AG09309 (cell line): ENCODE measurements around the gene ESR1.
A peak's percentile ranks its signal among the peaks of the same experiment; 100 is the strongest.

Experiments used
- DNase-seq: peaks from one replicate; pipeline ENCODE4 v3.0.0-alpha.2; 2010; ENCODE audit warnings: low read depth
- H3K4me3 ChIP-seq: 2 replicates; pipeline ENCODE4 v1.5.1; 2011; ENCODE audit warnings: mild to moderate bottlenecking, low read depth, low read length, moderate library complexity; ENCODE audit not compliant: control insufficient read depth
- TF ChIP-seq, protein P1 (sequence below): IDR thresholded peaks from 2 replicates; pipeline ENCODE4 v1.5.1; 2011; ENCODE audit warnings: mild to moderate bottlenecking, low read depth, low read length, inconsistent platforms; ENCODE audit not compliant: insufficient read depth, control insufficient read depth; ENCODE audit errors: missing control alignments

Gene ESR1

DNA sequence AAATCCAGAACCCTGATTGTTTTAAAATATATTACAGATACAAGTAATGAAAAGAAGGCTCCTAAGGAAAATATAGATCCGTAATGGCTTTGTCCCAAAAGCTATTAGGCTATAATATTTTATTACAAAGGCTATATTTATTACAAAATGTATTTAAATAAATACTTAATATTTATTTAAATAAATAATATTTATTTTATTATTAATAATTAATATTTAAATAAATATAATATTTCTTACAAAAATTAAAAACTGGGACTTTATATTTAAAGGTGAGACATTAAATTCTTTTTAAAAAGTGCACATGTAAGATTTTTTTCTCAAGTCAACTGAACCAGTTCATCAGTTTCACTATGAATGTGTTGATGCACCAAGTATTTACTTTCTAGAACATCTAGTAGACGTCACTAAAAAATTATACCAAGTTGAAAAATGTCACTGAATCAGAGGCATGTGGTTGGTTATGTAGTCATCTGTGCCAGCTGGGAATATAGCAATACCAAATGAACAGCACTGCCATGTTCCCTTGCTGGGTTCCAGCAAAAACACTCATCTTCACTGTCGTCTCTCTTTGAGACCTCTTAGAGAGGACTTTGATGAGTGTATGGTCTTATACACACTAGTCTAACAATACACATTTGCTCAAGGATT lies 278.9 kb downstream of the ESR1 start:
- no peak for DNase-seq
- TF ChIP-seq, protein P1, sequence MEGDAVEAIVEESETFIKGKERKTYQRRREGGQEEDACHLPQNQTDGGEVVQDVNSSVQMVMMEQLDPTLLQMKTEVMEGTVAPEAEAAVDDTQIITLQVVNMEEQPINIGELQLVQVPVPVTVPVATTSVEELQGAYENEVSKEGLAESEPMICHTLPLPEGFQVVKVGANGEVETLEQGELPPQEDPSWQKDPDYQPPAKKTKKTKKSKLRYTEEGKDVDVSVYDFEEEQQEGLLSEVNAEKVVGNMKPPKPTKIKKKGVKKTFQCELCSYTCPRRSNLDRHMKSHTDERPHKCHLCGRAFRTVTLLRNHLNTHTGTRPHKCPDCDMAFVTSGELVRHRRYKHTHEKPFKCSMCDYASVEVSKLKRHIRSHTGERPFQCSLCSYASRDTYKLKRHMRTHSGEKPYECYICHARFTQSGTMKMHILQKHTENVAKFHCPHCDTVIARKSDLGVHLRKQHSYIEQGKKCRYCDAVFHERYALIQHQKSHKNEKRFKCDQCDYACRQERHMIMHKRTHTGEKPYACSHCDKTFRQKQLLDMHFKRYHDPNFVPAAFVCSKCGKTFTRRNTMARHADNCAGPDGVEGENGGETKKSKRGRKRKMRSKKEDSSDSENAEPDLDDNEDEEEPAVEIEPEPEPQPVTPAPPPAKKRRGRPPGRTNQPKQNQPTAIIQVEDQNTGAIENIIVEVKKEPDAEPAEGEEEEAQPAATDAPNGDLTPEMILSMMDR, result no peak
- no peak overlapping the region for H3K4me3 ChIP-seq

DNA sequence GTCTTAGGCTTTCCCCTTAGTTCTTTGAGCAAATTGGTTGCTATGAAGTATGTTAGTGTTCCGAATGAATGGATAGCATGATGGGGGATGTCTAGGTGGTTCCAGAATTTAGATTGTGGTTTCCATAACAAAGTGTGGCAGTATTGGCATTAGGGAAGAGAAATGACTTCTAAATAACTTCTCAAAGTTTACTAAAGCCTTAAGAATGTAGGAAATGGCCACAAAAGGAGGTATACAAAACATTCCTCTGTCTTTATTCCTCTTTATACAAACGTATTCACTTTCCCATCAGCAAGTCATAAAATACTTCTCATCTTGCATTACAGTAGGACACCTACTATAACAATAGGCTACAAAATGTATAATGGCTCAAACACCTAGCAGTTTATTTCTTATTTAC lies 279.6 kb downstream of the ESR1 start:
- TF ChIP-seq, protein P1, result no peak
- DNase-seq, result no peak
- H3K4me3 ChIP-seq, result no peak overlapping the region

DNA sequence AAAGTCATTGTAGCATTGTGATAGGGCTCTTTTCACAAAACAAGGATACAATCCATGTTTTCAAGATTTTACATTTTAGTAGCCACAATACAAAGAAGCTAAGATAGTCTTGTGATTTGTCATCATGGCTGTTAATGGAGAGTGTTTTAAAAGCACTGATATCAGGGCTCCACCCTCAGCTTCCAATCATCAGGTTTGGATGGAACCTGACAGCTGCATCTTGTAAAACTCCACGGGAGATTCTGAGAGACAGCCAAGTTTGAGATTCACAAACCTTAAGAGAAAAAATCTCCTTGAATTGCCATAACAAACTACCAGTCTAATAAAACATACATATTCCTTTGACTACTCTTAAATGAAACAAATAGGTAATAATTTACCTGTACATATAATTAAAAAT lies 280.2 kb downstream of the ESR1 start:
- TF ChIP-seq, protein P1, result no peak
- DNase-seq, result no peak
- H3K4me3 ChIP-seq, result no peak overlapping the region

DNA sequence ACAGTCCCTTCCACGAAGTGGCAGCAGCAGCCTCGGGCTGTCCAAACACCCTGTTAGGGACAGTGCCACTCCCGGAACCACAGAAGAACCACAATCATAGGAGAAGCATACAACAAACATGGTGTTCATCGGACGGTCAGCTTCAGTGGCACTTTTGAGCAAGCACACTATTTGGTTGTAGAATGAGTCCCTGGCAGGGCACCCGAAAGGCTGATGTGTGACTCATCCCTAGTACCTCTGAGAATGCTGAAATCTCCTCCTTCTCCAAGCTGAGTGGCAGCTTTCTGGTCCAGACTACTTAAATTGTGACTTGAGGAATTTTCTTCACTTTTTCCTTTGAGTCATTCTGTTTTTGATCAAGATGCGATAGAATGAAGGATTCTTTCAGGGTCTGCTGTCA lies 282.5 kb downstream of the ESR1 start:
- DNase-seq, result no peak
- TF ChIP-seq, protein P1, result no peak

GRCh38 chr6:152091201-152091600 lies 283.7 kb downstream of the ESR1 start:
- no peak for DNase-seq
- TF ChIP-seq, protein P1, result no peak
- H3K4me3 ChIP-seq, result no peak overlapping the region

More for the DNA sequence above, 282.5 kb downstream of the ESR1 start:
- H3K4me3 ChIP-seq, result no peak overlapping the region

- TF ChIP-seq, protein P1, result no peak
These were observed 284.4 kb downstream of the ESR1 start for GRCh38 chr6:152091851-152092341.

More at GRCh38 chr6:152091851-152092341, 284.4 kb downstream of the ESR1 start:
- DNase-seq, result peak; percentile 39
- H3K4me3 ChIP-seq, result no peak overlapping the region
